GM23248 (cell line): ENCODE results near the gene EPHA3. TPM values are rescaled to one million over a fixed set of nuclear protein-coding genes. Genes with fewer than 3 reads are reported as not detected.

Experiments used
- DNase-seq: peaks from one replicate; pipeline ENCODE4 v3.0.0-alpha.2; 2015
- H2AFZ ChIP-seq: fragments of 200-600 bp; sonication (generic); 2 replicates; pipeline ENCODE4 v1.6.1; 2016; ENCODE audit warnings: antibody characterized with exemption
- H3F3A ChIP-seq: fragments of 200-600 bp; sonication (generic); 2 replicates; pipeline ENCODE4 v1.6.1; 2016; ENCODE audit warnings: mild to moderate bottlenecking, antibody characterized with exemption, mixed run types; ENCODE audit not compliant: insufficient read depth
- H3K27ac ChIP-seq: fragments of 200-600 bp; sonication (generic); 2 replicates; pipeline ENCODE4 v1.5.1; 2016; ENCODE audit warnings: mild to moderate bottlenecking
- H3K27me3 ChIP-seq: fragments of 200-600 bp; sonication (generic); replicated peaks from 2 replicates; pipeline ENCODE4 v1.6.1; 2016; ENCODE audit warnings: mild to moderate bottlenecking; ENCODE audit not compliant: insufficient read depth
- H3K36me3 ChIP-seq: fragments of 200-600 bp; sonication (generic); 2 replicates; pipeline ENCODE4 v1.6.1; 2016; ENCODE audit warnings: low read depth, mild to moderate bottlenecking
- H3K4me1 ChIP-seq: fragments of 200-600 bp; sonication (generic); 2 replicates; pipeline ENCODE4 v1.6.1; 2016; ENCODE audit warnings: mild to moderate bottlenecking; ENCODE audit not compliant: insufficient read depth
- H3K4me2 ChIP-seq: fragments of 200-600 bp; sonication (generic); one replicate; pipeline ENCODE4 v1.6.1; 2016; ENCODE audit warnings: mild to moderate bottlenecking; ENCODE audit not compliant: unreplicated experiment
- H3K4me3 ChIP-seq: fragments of 200-600 bp; sonication (generic); 2 replicates; pipeline ENCODE4 v1.5.1; 2016; ENCODE audit warnings: mild to moderate bottlenecking
- H3K79me2 ChIP-seq: fragments of 200-600 bp; sonication (generic); 2 replicates; pipeline ENCODE4 v1.6.1; 2016; ENCODE audit warnings: mild to moderate bottlenecking; ENCODE audit not compliant: insufficient read depth
- H3K9ac ChIP-seq: fragments of 200-600 bp; sonication (generic); 2 replicates; pipeline ENCODE4 v1.6.1; 2016; ENCODE audit warnings: mild to moderate bottlenecking
- H3K9me2 ChIP-seq: fragments of 200-600 bp; sonication (generic); 2 replicates; pipeline ENCODE4 v1.6.1; 2016; ENCODE audit warnings: mixed run types, mild to moderate bottlenecking, moderate library complexity; ENCODE audit not compliant: insufficient read depth
- H3K9me3 ChIP-seq: fragments of 200-600 bp; sonication (generic); one replicate; pipeline ENCODE4 v1.6.1; 2017; ENCODE audit warnings: low read depth
- H4K20me1 ChIP-seq: fragments of 200-600 bp; sonication (generic); 2 replicates; pipeline ENCODE4 v1.6.0; 2016; ENCODE audit not compliant: insufficient read depth
- EZH2 ChIP-seq: fragments of 200-600 bp; sonication (generic); IDR thresholded peaks from 2 replicates; pipeline ENCODE4 v1.6.1; 2018; ENCODE audit warnings: antibody characterized with exemption, mild to moderate bottlenecking; ENCODE audit not compliant: insufficient read depth, poor library complexity, severe bottlenecking
- EZH2phosphoT487 ChIP-seq: fragments of 200-600 bp; sonication (generic); IDR thresholded peaks from 2 replicates; pipeline ENCODE4 v1.6.1; 2018; ENCODE audit warnings: antibody characterized with exemption, moderate library complexity, mild to moderate bottlenecking, low read depth; ENCODE audit not compliant: insufficient read depth
- whole genome bisulfite sequencing, 2 experiments: methylation state at CpG; one replicate each; pipeline ENCODE4 v1.1.6; 2015 to 2017; ENCODE audit warnings: low lambda C conversion rate in 2 of 2, low coverage in 1 of 2; ENCODE audit errors: missing lambda C conversion rate in 2 of 2; 5-methylcytosine and 5-hydroxymethylcytosine counted together
- in situ Hi-C: fragments of 300-500 bp; cut with MboI; formaldehyde crosslinking; loops from 2 replicates; pipeline ENCODE4 v1.15.0; 2020
- polyA plus RNA-seq: library from polyadenylated mRNA; unstranded; fragments of >200 nt; fragmentation: Nextera tagmentation; extraction: Ambion mirVana; gene quantifications from 2 replicates; pipeline ENCODE4 v1.2.1, GENCODE V29; 2016
- total RNA-seq: library from RNA; depleted of rRNA; stranded (reverse); fragments of >200 nt; shearing (Covaris generic); gene quantifications from 2 replicates; pipeline ENCODE4 v1.2.3, GENCODE V29; 2014

EPHA3 gene
- total and polyA plus RNA-seq, 2 experiments from 2014 or later: under 0.01 to 0.05 TPM

DNA sequence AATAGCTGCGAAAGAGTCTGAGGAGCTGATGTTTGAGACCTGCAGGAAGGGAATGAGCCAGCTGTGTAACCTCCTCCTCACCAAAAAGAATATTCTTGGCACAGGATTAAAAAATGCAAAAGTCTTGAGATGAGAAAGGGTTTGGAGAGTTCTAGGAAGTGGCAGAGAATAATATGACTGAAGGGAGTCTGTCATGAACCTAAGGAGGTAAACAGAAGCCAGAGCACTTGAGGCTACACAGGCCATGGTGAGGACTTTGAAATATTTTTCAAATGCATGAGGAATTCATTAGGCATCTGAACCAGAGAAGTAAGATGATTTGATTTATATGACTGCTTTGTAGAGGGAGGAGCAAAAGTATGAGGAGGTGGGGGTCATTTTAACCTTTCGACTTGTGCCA lies 347.8 kb downstream of the EPHA3 start:
- Histone ChIP-seq H3K4me3 (no peak overlapping the region), H3K4me1 (no peaks in the 10 kb centered on the region), H2AFZ (no peak overlapping the region), H3K9ac (no peak overlapping the region), H3K27ac (no peak overlapping the region), H3K27me3 (no peaks in the 10 kb centered on the region), H3F3A (no peaks in the 10 kb centered on the region), H4K20me1 (no peaks in the 10 kb centered on the region), H3K9me2 (no peaks in the 10 kb centered on the region), H3K4me2 (no peak overlapping the region), H3K79me2 (no peaks in the 10 kb centered on the region), H3K36me3 (no peaks in the 10 kb centered on the region), H3K9me3 (no peaks in the 10 kb centered on the region)
- 42 to 48% methylated on average over 2 of the region's 2 CpGs for WGBS, 2 experiments
- in situ Hi-C loops: no loop called here
- DNase-seq: no peak
- TF ChIP-seq EZH2phosphoT487 (no peak), EZH2 (no peak)

DNA sequence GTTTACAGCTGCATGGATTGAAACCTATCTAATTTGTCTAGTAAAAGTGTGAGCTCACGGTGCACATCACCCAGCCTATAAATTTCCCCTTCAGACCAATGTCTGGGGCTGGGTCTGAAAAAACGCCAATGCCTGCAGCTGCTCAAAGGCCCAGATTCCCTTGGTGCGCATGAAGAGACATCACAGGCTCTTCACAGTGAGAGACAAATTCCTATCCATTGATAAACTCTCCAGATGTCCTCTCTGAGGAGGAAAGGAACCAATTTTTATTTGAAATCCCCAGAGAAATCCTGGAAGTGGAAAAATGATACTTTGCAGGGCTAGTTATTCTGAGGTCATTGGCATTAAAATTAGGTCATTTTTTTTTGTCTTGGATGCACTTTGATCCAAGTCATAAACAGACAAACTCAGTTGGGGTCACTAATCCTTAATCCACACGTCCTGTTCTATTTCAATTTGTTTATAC lies 360.5 kb downstream of the EPHA3 start:
- TF ChIP-seq EZH2phosphoT487 (no peak), EZH2 (no peak)
- H3F3A ChIP-seq: no peaks in the 10 kb centered on the region
- H3K4me1 ChIP-seq: no peaks in the 10 kb centered on the region
- H3K9me2 ChIP-seq: no peaks in the 10 kb centered on the region
- H3K79me2 ChIP-seq: no peaks in the 10 kb centered on the region
- 12 to 18% methylated on average over 4 of the region's 4 CpGs for WGBS, 2 experiments
- no peaks in the 10 kb centered on the region for H4K20me1 ChIP-seq
- in situ Hi-C loops: no loop called here
- H3K9ac ChIP-seq: no peak overlapping the region
- no peak overlapping the region for H2AFZ ChIP-seq
- no peak overlapping the region for H3K4me2 ChIP-seq
- DNase-seq: no peak
- H3K27ac ChIP-seq: no peak overlapping the region
- H3K36me3 ChIP-seq: no peaks in the 10 kb centered on the region
- no peaks in the 10 kb centered on the region for H3K9me3 ChIP-seq
- no peak overlapping the region for H3K4me3 ChIP-seq
- no peaks in the 10 kb centered on the region for H3K27me3 ChIP-seq

DNA sequence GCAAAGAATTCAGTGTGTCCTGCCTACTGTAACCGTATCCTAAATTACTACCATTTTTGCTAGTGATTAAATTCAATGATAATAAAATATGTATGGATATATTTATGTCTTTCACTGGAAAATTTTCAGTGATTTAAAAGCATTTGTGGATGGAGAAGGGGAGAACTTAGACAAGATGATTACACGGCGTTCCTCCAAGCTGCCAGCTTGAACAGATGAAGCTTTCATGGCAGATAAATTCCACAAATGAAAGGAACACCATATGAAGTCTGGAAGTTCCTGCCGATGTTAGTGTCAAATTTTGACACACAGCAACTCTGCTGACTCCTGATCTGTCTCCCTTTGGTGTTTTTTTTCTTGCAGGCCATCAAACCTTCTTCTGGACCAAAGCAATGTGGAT lies 364.7 kb downstream of the EPHA3 start:
- no peaks in the 10 kb centered on the region for H3K9me2 ChIP-seq
- H3K4me1 ChIP-seq: no peaks in the 10 kb centered on the region

DNA sequence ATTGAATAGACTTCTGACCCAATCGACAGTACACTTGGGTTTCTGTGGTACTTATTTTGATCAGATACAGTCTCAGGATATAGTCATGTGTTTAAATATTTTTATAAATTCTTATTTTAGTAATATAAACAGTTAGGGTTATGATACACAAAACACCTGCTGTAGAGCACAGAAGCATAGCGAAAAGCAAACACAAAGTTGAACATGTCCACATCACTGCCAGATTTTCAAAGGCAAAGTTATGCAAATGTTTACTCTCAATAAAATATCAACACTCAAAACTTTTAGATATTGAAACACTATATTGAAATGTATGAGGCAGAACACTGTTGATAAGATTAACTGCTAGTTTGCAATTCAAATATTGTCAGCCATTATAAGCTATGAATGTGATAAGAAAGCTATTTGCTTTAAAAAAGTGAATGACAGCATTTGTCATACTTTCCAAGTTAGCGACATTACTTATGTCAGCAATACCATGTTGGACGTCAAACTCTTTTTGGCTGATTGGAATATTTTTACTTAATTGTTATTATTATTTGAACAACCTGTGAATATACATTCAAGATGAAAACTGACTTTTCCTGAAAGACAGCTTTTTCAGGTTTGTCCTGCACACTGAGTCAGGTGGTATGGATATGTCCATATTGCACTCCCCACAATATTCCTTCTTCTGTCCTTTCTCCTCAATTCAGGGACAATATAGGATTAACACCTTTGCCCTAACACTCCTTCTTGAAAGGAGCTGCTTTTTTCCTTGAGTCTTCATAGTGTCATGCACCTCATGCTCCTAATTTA lies 367.1 kb downstream of the EPHA3 start:
- in situ Hi-C loops: loop anchor here (25.0 kb wide), 1 partner anchor 113 kb away; no protein-coding TSS in a partner anchor
- no peaks in the 10 kb centered on the region for H3K4me1 ChIP-seq
- H3K9me2 ChIP-seq: no peaks in the 10 kb centered on the region
- no peak overlapping the region for H3K27ac ChIP-seq
- H3F3A ChIP-seq: no peaks in the 10 kb centered on the region
- H2AFZ ChIP-seq: no peak overlapping the region
- H3K79me2 ChIP-seq: no peaks in the 10 kb centered on the region
- H3K9me3 ChIP-seq: no peaks in the 10 kb centered on the region
- H3K9ac ChIP-seq: no peak overlapping the region
- H3K27me3 ChIP-seq: no peaks in the 10 kb centered on the region
- WGBS, 2 experiments: 51 to 61% methylated on average over 4 of the region's 4 CpGs
- no peak overlapping the region for H3K4me2 ChIP-seq
- no peak overlapping the region for H3K4me3 ChIP-seq
- H3K36me3 ChIP-seq: no peaks in the 10 kb centered on the region
- DNase-seq: no peak
- TF ChIP-seq EZH2 (no peak), EZH2phosphoT487 (no peak)
- no peaks in the 10 kb centered on the region for H4K20me1 ChIP-seq

More for the DNA sequence above, 364.7 kb downstream of the EPHA3 start:
- Histone ChIP-seq H2AFZ (no peak overlapping the region), H3K36me3 (no peaks in the 10 kb centered on the region), H4K20me1 (no peaks in the 10 kb centered on the region), H3F3A (no peaks in the 10 kb centered on the region), H3K9me3 (no peaks in the 10 kb centered on the region), H3K4me3 (no peak overlapping the region), H3K79me2 (no peaks in the 10 kb centered on the region), H3K27ac (no peak overlapping the region), H3K9ac (no peak overlapping the region), H3K4me2 (no peak overlapping the region), H3K27me3 (no peaks in the 10 kb centered on the region)
- in situ Hi-C loops: no loop called here
- no peak for DNase-seq
- no peak for TF ChIP-seq EZH2
- TF ChIP-seq EZH2phosphoT487: no peak
- 40 to 47% methylated on average over 4 of the region's 4 CpGs for WGBS, 2 experiments
